HG03108 (cell line): Measurements from ENCODE around the gene BBC3.
A peak's percentile ranks its signal among the peaks of the same experiment; 100 is the strongest.

Experiments used
- ATAC-seq: cut with Tn5 transposase; IDR thresholded peaks from one replicate; pipeline ENCODE4 v1.9.1; 2021; ENCODE audit warnings: moderate library complexity; ENCODE audit not compliant: unreplicated experiment

The BBC3 gene

GRCh38 chr19:47232422-47233211 is 1.6 kb upstream of the BBC3 start:
- no peak for ATAC-seq

- peak; percentile 30 for ATAC-seq
Measured at GRCh38 chr19:47231215-47232054, 436 bp upstream of the BBC3 start.

GRCh38 chr19:47230054-47230920 is 712 bp downstream of the BBC3 start:
- no peak for ATAC-seq

DNA sequence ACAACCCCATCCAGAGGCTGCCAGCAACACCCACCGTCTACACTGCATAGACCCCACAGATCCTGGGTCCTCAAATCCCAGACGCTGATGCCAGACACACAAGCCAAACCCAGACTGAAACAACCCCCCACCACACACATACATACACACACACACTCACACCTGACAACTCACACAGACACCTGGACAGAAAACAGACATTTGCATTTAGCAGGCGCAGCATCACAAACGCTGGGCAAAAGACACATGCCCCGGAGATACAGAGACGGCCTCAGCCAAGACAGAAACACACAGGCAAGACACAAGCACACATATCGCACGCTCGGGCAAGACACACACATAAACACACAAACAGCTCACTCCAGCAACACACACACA is 1.3 kb downstream of the BBC3 start:
- ATAC-seq: no peak

DNA sequence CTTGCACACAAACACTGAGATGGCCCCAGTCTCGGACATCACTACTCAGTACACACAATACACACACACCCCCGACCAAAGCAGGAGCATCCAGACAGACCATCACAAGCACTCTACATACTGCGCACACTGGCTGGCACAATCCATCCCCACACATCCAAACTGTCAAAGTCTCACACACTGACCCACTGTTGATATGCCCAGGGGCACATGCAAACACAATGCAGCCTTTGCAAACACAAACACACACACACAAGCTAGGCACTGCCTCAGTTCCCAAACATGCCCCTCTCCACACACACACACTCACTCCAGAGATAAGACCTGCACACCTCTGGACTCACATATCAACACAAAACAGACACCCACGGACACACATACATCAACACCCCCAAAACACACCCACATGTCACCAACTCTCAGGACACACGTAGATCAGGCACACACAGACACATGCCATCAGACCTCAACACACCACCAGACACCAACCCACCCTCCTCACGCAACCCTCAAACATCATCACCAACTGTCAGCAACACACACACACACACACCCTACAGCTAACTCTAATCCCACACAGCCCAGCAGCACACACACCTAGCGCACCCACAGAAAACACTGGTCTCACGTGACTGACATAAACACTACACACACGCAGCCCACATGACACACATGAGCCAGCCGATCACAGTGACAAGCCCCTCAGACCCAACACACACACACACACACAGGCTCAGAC is 1.9 kb downstream of the BBC3 start:
- no peak for ATAC-seq

DNA sequence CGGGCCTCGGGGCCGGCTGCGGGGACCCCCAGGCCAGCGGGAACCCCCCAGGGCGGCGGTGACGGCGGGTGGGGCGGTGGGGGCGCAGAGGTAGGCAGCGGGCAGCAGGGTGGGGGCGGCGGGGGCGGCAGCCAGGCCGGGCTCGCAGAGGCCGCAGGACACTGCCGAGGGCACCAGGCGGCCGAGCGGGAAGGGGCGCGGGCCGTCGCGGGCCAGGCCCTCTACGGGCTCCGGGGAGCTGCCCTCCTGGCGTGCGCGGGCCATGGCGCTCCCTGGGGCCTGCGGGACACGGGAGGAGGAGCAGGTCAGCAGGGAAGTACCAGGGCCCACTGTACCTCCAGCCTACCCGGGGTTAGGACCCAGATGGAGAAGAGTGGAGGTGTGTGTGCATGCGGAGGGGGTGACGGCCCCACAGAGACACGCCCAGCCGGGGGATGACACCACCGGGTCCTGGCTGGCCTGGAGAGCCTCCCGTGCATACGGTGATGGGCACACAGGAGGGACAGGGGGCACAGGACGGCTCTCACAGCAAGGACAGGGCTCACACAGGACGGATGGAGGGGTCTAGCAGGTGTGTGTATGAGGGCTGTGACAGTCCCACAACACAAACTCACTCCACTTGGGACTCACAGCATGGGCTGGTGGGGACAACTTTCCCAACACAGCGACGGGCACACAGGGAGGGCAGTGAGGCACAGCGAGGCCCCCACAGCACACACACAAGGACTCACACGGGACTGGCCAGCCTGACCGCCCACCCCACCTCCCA is 2.6 kb downstream of the BBC3 start:
- no peak for ATAC-seq

GRCh38 chr19:47227352-47228167 is 3.4 kb downstream of the BBC3 start:
- peak; percentile 16 for ATAC-seq

DNA sequence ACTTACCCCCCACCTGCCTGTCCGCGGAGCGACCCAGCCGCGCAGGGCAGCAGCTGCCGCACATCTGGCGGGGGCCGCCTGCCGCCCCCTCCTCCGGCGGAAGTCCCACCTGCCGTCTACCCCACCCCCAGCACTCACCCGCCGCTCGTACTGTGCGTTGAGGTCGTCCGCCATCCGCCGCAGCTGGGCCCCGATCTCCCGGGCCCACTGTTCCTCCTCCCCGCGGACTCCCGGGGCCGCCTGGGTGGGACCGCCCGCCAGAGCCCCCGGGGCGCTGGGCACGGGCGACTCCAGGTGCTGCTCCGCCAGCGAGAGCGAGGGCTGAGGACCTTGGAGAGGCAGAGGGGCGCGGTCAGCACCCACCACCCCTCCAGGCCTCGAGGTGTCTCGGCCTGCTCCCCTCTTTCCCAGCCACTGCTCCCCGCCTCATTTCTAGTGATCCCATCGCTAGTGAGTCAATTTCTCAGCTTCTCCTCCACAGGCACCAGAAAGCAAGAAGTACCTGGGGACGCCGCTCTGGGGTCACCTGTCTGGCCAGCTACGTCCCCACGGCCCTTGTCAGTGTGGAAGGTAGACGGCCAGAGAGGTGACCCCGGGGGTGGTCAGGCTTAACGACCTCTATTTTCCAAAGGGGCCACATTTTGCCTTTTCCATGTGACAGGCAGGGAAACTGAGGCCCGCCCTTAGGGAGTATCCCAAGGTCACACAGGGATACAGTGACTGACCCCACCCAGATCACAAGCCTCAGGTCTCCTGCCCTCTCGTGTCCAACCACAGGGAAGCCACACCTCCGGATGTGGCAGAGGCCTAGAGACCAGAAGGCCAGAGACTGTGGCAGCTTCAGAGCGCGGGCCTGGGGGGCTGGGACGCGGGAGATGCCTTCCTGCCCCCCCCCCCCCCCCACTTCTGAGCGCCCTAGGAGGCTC is 4.3 kb downstream of the BBC3 start:
- ATAC-seq: peak; percentile 26

DNA sequence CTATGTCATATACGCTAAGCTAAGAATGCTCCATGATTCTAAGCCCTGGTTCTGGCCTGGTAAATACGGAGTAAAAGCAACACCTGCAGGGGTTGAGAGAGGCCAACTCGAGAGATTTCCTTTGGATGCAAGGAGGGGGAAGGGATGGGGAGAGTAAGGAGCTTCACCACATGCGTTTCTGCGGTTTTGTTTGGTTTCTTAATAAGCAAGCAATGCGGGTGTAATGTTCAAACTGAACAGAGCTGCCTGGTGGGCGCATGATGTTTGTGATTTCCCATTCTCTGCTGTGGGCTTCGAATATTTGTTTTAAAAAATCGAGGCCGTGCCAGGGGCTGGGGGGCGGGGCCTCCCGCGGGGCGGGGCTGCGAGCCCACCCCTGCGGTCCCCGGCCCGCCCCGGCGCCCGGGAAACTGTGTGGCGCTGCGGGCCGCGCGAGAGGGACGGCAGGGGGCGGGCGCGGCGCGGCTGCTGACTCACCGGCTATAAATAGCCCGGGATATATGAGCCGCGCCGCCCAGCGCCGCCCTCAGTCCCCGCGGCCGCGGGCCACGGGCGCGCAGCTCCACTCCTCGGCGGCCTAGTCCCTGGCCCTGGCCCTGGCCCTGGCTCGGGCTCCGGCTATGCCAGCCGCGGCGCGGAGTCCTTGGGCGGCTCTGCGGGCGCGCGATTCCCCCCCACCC is 5.1 kb downstream of the BBC3 start:
- ATAC-seq: peak; percentile 31

DNA sequence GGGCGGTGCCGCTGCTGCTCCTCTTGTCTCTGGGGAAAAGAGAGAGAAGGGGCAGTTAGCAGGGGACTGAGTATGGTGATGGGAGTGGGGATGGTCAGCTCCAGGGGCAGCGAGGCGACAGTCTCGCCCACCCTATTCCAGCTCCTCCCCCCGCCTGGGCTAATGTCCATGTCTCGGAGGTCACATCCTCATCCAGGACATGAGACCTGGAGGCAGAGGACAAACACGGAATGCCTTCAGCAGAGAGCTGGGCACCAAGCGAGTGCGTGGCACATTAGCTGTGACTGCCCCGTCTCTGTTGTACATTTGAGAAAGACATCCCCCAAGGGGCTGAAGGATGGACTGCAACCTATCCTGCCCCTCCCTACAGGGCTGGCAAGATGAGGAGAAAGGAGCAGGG is 9.1 kb downstream of the BBC3 start:
- no peak for ATAC-seq

- ATAC-seq: no peak
Measured at GRCh38 chr19:47221080-47221841, 9.7 kb downstream of the BBC3 start.

DNA sequence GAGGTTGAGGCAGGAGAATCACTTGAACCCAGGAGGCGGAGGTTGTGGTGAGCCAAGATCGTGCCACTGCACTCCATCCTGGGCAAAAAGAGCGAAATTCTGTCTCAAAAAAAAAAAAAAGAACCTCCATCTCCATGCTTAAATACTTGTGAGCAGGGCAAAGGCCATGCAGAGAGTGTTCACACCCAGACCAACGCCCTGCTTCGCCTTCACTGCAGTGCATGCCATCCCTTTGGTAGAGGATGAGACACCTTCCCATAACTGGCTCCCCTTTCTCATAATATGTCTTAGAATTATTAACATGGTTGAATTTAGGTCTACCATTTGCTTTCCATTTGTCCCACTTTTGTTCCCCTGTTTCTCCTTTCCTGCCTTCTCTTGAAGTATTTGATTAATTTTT is 15.4 kb downstream of the BBC3 start:
- ATAC-seq: no peak

- no peak for ATAC-seq
Measured at GRCh38 chr19:47210689-47211316, 20.2 kb downstream of the BBC3 start.

GRCh38 chr19:47210180-47210490 is 20.9 kb downstream of the BBC3 start:
- ATAC-seq: no peak

DNA sequence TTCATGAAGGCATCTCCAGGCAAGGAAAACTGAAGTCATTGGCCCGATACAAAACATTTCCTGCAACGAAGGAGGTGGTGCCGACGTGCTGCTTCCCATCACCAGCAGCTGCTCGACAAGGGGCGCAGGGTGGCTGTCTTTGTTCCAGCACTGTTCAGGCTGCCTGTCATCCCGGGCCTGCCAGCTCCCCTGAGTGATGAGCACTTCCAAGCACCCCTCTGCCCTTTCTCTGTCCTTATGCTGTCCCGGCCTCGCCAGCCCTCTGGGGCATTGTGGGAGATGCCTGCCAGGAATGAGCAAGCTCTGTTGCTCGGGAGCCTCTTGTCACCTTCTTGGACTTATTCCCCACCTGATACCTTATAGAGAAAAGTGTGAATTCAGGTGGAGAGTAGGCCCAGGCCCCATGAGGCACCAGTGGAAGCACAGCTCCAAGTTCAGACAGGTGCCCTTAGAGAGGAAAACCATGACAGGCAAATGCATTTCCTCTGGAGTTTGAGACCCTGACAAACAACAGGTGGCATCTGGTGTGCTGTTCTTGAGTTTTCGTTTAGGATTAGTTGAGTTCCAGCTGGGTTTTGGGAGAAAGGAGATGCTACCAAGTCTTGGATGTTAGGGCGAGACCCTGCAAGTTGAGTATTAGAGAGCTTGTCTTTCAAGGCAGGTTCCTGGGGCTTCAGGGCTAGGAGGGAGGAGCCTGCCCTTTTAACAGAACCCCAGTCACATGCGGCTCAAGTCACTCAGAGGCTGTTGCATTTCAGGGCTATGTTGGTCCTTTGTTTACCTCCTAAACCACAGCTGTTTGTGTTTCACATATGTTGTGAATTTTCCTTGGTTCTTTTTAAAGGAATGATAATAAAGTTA is 21.4 kb downstream of the BBC3 start:
- ATAC-seq: no peak
